Esophagus squamous epithelium (tissue), 4 donors: ENCODE measurements around the gene ERF.

ENCODE experiments used
- POLR2A ChIP-seq, 4 donors: fragments of 450-650 bp; IDR thresholded peaks; one replicate each; pipeline ENCODE4 v1.6.1; 2017; ENCODE audit warnings: antibody characterized with exemption in 4 of 4, mild to moderate bottlenecking in 4 of 4, moderate library complexity in 3 of 4
- TF ChIP-seq, protein P1 (sequence below), 6 experiments: fragments of 450-650 bp in 4 of 6; fragments of 200-600 bp in 2 of 6; sonication (generic) in 2 of 6; IDR thresholded peaks; one replicate each; pipeline ENCODE4 v1.5.1; 2016 to 2019; ENCODE audit warnings: antibody characterized with exemption in 6 of 6, mild to moderate bottlenecking in 4 of 6, moderate library complexity in 4 of 6

DNA sequence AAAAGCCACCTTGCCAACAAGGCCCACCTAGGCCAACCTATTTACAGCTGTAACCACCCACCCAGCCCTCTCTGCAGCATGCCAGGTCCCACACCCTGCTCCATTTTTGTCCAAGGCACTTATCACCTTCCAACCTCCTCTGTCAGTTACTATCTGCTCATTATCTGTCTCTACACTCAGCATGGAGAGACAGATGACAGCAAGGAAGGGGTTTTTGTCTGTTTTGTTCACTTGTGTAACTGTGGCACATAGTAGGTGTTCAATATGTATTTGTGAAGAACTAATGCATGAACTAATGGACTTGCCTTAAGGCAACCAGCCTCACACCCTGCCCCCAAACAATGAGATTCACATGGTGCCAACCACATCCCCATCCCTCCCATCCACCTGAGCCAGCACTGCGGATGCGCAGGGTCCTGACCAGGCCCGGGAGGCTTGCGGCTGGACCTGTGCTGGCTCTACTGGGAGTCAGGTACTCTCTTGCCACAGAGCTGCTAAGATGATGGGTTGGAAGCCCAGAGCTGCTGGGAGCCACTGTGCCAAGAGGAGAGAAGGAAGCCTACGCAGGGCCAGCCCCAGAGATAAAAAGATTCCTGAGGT lies 54.7 kb downstream of the ERF start:
- TF ChIP-seq, protein P1, sequence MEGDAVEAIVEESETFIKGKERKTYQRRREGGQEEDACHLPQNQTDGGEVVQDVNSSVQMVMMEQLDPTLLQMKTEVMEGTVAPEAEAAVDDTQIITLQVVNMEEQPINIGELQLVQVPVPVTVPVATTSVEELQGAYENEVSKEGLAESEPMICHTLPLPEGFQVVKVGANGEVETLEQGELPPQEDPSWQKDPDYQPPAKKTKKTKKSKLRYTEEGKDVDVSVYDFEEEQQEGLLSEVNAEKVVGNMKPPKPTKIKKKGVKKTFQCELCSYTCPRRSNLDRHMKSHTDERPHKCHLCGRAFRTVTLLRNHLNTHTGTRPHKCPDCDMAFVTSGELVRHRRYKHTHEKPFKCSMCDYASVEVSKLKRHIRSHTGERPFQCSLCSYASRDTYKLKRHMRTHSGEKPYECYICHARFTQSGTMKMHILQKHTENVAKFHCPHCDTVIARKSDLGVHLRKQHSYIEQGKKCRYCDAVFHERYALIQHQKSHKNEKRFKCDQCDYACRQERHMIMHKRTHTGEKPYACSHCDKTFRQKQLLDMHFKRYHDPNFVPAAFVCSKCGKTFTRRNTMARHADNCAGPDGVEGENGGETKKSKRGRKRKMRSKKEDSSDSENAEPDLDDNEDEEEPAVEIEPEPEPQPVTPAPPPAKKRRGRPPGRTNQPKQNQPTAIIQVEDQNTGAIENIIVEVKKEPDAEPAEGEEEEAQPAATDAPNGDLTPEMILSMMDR (IDR thresholded peaks at IDR 0.05) = no peak
- no peak for TF ChIP-seq POLR2A (IDR thresholded peaks at IDR 0.05)
